ENCODE measurements around the gene ABCA8.

Gene ABCA8

DNA sequence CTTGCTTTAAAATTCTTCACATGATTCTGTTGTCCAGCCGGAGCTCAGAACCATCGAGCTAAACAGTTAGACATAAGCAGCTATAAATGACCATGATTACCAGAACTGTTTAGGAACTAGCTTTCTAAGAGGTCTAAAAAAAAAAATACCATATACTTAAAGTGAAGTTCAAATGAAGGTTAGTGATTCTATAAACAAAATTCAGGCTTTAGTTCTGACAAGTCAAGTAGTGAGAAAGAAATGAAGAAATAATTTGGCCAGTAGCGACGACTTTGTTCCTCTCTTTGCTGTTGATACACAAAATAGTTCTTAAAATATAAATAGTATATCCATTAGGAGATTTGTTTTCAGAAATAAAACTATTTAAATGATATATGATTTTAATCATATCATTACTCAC lies 27.7 kb downstream of the ABCA8 start:
- no peaks in the 10 kb centered on the region for H3K27me3 ChIP-seq (replicated peaks)
- H3K36me3 ChIP-seq (replicated peaks), result no peaks in the 10 kb centered on the region
- in situ Hi-C loops (cut with HindIII; ENCODE audit: low pct_ligation_motif_present, low sequenced_read_pairs), result no loop called here
- H3K4me3 ChIP-seq (ENCODE audit: low read depth, low read length), result no peak overlapping the region
- no peak for DNase-seq
- no peak overlapping the region for H3K27ac ChIP-seq
- TF ChIP-seq CTCF (IDR thresholded peaks at IDR 0.05; ENCODE audit: low read depth, low read length, missing control alignments), result no peak

DNA sequence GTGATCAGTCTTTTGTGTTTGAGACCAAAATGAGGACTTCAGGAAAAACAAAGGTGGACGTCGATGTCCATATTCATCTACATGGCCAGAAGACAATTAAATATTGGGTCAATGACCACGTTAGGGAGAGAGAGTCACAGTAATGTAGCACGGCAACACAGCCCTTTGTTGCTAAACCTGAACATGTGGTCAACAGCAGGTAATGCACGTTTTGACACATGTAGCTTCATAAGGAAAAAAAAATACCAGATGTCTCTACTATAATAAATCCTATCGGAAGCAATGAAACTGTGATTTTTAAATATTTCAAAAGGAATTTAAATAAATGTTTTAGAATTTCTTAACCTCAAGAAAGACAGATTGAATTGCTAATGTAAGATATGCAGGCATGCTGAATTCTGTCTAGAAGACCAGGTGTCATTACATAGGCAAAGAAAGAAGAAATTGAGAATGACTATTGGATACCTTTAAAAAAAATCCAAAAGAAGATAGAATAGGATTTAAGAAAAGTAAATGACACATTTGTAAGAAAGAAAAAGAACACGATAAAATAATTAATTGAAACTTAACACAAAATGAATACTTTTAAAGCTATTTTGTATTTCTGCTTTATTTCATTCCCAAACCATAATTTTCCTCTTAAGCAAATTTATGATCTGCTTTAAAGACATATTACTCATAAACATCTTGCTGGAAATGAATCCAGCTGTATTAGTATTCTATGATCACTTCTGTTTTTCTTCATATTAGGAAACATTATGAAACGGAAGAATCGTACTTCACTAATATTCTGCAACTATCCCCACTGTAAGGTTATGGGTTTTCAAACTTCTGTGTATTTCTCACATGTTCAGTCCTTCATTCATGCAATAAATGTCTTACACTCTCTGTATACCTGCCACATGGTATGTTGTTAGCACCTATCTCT lies 30.1 kb downstream of the ABCA8 start:
- no peaks in the 10 kb centered on the region for H3K27me3 ChIP-seq (replicated peaks)
- TF ChIP-seq CTCF (IDR thresholded peaks at IDR 0.05; ENCODE audit: low read depth, low read length, missing control alignments), result no peak
- peaks cover 2% of the 10 kb centered on the region for H3K36me3 ChIP-seq (replicated peaks)
- no peak for DNase-seq
- in situ Hi-C loops (cut with HindIII; ENCODE audit: low pct_ligation_motif_present, low sequenced_read_pairs), result no loop called here
- no peak overlapping the region for H3K4me3 ChIP-seq (ENCODE audit: low read depth, low read length)
- H3K27ac ChIP-seq, result no peak overlapping the region

DNA sequence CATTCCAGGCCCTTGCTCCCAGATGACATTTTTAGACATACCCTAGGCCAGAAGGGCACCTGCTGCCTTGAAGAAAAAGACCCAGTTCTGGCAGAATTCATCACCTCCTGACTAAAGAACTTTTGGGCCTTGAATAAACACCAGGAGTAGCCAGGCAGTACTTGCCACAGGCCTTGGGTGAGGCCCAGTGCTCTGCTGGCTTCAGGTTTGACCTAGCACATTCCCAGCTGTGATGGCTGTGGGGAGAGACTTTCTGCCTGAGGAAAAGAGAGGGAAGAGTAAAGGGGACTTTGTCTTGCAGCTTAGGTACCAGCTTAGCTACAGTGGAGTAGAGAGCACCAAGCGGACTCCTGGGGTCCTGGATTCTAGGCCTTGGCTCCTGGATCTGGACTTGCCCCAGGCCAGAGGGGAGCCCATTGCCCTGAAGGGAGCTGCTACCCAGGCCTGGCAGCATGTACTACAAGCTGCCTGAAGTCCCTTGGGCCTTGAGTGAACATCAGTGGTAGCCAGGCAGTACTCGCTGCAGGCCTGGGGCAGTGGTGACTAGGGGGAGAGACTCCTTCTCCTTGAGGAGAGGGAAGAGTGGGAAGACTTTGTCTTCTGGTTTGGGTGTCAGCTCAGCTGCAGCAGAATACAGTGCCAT lies 44.3 kb downstream of the ABCA8 start:
- H3K27me3 ChIP-seq (replicated peaks), result no peaks in the 10 kb centered on the region
- H3K4me3 ChIP-seq (ENCODE audit: low read depth, low read length), result no peak overlapping the region
- no peak overlapping the region for H3K27ac ChIP-seq
- TF ChIP-seq CTCF (IDR thresholded peaks at IDR 0.05; ENCODE audit: low read depth, low read length, missing control alignments), result no peak
- peaks cover 5% of the 10 kb centered on the region for H3K36me3 ChIP-seq (replicated peaks)
- in situ Hi-C loops (cut with HindIII; ENCODE audit: low pct_ligation_motif_present, low sequenced_read_pairs), result no loop called here
- DNase-seq, result no peak

DNA sequence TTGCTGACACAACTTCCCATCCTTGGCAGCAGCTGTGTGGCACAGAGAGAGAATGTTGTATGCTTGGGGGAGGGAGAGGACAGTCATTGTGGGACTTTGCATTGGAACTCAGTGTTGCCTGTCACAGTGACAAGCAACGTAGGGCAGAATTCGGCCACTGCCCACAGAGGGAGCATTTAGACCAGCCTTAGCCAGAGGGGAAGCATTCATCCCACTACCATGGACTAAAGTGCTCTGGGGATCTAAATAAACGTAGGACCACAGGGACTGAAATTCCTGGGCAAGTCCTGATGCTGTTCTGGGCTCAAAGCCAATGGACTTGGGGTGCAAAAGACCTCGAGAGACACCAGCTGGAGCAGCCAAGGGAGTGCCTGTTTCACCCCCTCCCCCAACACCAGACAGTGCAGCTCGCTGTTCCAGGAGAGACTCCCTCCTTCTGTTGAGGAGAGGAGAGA lies 44.9 kb downstream of the ABCA8 start:
- no peak for TF ChIP-seq CTCF (IDR thresholded peaks at IDR 0.05; ENCODE audit: low read depth, low read length, missing control alignments)
- no peaks in the 10 kb centered on the region for H3K36me3 ChIP-seq (replicated peaks)
- H3K27ac ChIP-seq, result no peak overlapping the region
- in situ Hi-C loops (cut with HindIII; ENCODE audit: low pct_ligation_motif_present, low sequenced_read_pairs), result no loop called here
- peak; percentile 1 for DNase-seq
- no peak overlapping the region for H3K4me3 ChIP-seq (ENCODE audit: low read depth, low read length)
- H3K27me3 ChIP-seq (replicated peaks), result no peaks in the 10 kb centered on the region

- in situ Hi-C loops (cut with HindIII; ENCODE audit: low pct_ligation_motif_present, low sequenced_read_pairs), result no loop called here
- Histone ChIP-seq H3K36me3 (replicated peaks) (no peaks in the 10 kb centered on the region), H3K27ac (peak overlapping the region; percentile 41), H3K4me3 (ENCODE audit: low read depth, low read length) (no peak overlapping the region), H3K27me3 (replicated peaks) (no peaks in the 10 kb centered on the region)
- no peak for TF ChIP-seq CTCF (IDR thresholded peaks at IDR 0.05; ENCODE audit: low read depth, low read length, missing control alignments)
- peak; percentile 87 for DNase-seq
Measured at GRCh38 chr17:68909066-68909465, 46.1 kb downstream of the ABCA8 start.
